ENCODE data around the gene GMPPA.

GMPPA gene

DNA sequence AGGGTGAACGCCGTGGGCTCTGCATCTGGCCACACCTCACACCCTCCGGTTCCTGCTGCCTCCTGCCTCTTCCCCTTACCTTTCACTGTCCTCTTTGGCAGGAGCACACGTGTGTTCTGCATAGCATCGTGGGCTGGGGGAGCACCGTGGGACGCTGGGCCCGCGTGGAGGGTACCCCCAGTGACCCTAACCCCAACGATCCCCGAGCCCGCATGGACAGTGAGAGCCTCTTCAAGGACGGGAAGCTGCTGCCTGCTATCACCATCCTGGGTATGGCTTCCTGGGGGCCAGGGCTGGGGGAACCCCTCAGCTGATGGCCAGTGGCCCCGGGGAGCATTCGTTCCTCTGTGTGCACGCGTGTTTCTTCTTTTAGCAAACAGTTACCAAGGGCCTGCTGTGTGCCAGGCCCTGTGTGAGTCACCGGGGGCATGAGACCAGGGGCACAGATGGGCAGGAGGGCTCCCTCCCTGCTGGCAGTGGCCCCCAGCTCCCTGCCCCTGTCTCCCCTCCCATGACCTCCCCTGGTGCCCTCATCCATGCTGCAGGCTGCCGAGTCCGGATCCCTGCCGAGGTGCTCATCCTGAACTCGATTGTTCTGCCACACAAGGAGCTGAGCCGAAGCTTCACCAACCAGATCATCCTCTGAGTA, 7.6 kb downstream of the GMPPA start:
- no peak for DNase-seq (ENCODE audit: low read depth in 2 of 2)

DNA sequence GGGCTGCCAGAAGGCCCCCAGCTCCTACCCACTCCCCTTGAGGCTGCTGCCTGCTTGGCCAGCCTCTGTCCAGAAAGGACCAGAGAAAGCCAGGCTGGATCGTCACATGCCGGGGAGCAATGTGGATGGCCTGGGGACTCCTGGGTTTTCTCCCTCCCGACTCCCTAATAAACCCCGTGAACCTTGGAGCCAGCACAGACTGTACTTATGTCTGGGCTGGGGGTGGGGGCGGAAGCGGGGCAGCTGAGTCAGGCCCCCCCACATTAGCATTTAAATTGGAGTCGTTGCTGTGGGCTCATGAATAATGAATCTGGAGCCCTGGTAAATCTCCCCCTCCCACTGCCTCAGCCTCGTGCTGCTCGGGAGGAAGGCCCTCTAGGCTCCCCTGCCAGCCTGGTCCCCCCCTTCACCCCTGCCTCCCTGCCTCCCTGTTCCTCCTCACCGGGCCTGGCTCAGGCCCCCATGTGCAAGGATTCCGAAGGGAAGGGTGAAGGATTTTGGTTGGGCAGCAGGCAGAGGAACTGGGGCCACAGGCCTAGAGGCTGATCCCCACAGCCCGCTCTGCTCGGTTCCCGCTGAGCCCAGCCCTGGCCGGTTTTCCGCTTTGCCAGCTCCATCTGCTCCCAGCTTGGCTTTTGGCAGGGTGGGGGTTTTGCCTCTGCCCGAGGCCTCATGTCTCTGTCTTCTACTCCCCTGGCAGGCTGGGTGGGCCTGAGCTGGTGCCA, 8.3 kb downstream of the GMPPA start:
- no peak for DNase-seq (ENCODE audit: low read depth in 2 of 2)

DNA sequence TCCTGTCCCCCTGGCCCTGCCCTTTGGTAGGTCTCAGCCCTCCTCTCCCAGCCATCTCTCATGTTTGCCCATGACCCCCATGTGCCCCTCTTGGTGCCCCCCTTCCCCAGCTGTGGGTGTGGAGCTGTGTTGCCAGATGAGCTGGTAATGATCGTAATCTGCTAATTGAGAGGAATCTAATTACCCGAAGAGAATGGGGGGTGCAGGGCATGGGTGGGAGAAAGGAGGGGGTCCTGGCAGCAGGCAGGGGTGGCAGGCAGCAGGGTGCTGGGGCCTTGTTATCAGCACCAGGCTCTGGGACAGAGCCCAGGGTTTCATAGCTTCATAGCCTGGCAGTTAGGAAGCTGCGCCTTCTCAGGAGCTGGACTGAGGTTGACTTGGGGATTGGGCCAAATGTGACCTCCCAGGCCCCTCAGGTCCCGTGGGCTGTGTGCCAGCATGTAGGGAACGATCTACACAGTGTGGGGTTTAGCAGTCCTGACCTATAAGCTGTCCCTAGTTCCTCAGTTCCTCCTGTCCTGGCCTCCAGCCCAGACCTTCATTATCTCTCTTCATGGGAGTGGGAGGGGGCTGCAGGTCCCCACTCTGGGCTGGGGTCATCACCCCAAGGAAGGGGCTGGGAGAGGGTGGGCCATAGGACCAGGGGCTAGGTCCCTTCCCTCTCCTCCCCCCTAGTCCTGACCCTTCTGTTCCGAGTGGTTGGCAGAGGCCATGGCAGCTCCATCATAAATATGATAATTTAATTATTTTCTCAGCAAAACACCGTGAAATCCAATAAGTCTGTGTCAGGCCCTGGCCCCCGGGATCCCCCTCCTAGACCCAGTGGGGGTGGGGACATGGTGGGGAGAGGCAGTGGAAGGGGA, 9.1 kb downstream of the GMPPA start:
- DNase-seq (ENCODE audit: low read depth in 2 of 2), result no peak

DNA sequence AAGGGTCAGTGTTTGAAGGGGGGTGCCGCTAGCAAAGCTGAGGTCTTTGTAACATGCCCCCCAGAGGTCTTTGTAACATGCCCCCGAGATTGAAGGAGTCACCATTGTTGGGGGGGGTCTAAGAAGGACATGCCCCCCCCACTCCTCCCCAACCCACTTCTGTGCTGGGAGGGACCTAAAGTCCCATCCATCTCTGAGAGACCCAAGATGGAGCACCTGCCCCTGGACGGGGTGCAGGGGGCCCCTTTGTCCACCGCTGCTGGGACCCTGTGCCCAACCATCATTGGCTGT, 9.7 kb downstream of the GMPPA start:
- DNase-seq (ENCODE audit: low read depth in 2 of 2), result no peak

DNA sequence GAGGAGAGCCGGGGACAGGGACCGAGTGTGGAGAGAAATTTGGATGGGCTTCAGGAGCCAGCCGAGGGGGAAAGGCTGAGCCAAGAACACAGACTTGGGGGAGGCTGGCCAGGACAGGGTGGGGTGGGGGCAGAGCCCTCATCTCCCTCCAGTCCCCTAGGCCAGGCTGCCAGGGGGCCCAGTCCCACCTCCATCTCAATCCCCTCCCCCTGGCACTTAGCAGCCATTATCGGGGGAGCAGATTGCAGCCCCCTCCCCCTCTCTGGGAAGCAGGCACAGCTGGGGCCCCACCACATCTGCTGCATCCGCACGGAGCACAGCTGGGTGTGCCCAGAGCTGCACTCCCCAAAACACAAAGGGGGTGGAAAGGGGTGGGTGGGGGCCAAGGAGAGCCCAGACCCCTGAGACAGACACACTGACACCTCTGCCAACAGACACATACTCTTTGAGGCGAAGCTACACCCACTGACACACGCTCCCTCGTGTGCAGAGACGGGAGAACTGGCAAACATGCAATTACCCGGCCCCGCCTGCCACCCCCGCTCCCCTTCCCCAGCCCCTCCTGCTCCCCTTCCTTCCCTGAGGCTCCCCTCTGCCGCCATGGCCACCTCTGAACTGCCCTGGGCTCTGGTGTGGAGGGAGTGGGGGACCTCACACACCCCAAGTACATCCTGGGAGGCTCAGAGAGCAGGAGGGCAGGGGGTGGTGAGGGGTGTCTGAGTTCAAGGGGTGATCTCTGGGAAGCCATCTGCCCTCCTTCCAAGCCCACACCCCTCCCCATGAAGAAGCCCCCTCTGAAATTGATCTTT, 10.5 kb downstream of the GMPPA start:
- no peak for DNase-seq (ENCODE audit: low read depth in 2 of 2)

DNA sequence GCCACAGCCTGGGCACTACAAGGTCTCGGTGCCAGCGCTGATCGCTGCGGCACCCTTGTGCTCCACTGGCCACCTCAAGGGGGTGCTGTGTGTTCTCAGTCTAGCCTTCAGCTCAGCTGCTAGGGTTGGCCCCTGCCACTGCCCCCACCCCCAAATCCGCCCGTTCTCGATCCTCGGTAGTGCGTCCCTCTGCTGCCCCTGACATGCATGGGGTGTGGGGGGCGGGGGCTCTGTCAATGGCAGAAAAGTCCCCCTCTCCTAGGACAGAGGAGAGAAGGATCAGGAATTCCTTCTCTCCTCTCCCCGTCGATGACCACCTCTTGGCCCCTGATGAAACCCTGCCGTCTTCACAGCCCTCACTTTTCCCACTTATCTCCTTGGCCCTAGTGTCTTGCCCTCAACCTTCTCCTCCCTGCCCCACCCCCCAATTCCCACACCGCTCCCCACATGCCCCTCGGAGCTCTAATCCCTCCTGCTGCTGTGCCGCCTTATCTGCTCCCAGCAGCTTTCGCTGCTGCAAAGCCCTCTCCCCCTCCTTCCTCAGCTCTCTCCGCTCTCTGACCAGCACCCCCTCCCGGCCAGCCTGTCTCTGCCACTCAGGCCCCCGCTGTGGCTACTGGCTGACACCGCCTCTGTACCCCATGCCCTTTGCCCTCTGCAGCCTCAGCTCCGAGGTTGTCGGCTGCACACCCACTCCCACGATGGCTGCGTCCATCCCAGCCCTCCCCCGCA, 11.3 kb downstream of the GMPPA start:
- DNase-seq (ENCODE audit: low read depth in 2 of 2), result peak; percentile 32 to 37

DNA sequence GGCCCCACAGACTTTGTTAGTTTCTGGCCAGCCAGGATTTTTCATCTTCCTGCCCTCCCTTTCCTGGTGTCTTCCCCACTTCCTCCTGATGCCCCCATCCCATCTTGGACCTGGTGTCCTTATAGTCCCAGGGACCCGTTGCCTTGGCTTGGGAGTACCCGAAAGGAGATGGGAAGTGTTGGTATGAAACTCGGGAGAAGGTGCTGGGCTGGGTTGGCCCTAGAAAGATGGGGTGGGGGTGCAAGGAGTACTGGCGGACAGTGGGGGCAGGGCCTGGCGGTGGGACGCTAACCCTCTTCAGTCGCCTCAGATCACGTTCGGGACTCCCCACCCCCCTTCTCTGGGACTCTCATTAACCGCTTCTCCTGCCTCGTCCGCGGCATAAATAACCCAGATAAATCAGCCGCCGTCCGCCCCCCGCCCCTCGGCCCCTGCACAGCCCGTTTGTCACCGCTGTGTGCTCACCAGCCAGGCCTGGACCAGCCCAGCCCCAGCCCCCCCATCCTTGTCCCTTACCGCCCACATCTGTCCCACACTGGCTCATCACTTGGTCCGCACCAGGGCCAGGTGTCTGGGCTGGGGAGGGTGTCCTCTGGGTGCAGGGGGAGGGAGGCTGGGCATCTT, 11.9 kb downstream of the GMPPA start:
- DNase-seq (ENCODE audit: low read depth in 2 of 2), result no peak

DNA sequence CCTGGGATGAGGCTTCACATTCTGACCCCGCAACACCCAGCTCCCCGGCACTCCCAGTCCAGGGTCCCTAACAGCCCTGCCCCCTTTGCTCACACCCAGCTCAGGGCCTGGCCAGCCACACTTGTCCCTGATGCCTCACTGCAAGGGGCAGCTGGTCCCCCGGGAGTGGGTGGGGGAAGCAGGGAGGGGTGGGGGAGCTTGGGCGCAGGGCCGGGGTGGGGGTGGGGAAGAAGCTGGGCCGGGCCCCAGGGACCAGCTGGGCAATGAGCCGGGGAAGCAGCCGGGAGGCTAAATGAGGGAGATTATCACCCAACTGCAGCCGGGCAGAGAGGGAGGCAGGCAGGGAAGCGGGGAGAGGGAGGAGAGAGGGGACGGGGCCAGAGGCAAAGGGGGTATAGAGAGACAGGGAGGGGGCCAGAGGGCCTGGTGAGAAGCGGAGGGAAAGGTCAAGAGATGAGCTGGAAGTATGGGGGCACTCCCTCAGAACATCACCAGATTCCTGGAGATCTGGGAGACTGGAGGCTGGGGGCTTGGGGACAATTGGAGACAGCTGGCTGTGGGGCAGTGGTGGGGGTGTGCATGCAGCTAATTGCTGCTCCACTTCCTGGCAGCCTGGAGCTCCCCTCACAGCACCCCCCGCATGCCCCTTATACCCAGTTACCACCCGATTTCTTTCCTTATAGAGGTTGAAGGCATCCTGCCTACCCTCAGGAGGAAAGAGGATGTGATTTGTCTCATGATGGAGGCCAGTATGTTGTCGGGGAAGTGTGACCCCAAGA, 13.0 kb downstream of the GMPPA start:
- no peak for DNase-seq (ENCODE audit: low read depth in 2 of 2)

DNA sequence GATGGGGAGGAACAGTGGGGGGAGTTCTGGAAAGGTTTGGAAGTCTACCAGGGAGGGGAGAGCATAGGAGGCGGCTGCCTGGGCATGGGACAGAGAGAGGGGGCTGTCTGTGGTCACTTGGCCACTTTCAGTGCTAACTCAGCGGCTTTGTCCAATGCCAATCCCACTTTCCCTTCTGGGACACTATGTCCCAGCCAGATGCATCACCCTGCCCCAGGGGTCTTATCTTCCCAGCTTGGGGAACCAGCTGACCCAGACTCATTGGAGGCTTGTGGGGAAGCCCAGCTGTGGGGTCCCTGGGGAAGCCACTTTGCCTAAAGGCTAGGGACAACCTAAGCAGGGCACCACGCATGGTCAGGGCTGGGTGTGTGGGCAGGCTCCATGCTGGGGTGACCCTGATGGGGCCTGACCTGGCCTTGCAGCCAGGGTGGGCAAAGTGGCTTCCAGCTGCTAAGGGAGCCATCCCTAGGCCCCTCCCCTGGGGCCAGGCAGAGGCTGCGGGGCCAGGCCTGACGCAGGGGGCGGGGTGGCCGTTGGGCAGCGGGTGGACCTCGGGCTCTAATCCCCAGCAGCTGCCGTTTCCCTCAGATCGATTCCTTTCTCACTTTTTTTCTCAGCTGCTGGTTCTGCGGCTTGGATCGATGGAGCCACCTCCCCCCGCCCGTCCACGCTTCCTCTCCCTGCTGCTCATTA, 14.0 kb downstream of the GMPPA start:
- no peak for DNase-seq (ENCODE audit: low read depth in 2 of 2)

DNA sequence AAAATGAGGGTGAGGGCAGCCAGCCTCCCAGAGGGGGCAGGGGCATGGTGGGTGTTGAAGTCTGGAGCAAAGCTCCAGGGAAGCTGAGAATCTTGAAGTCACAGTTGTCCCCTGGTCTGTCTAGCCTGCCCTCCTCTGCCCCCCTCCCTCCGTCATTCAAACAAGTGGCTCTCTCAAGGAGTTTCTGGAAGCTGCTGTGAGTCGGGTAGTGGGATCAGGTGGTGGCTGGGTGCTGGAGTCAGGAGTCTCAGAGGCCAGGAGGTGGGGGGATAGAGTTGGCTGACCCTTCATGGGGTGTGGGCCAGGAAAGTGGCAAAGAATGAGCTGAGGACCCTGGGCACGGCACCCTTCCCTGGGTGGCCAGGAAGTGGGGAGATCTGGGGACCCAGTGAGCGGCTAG, 15.1 kb downstream of the GMPPA start:
- DNase-seq (ENCODE audit: low read depth in 2 of 2), result no peak

DNA sequence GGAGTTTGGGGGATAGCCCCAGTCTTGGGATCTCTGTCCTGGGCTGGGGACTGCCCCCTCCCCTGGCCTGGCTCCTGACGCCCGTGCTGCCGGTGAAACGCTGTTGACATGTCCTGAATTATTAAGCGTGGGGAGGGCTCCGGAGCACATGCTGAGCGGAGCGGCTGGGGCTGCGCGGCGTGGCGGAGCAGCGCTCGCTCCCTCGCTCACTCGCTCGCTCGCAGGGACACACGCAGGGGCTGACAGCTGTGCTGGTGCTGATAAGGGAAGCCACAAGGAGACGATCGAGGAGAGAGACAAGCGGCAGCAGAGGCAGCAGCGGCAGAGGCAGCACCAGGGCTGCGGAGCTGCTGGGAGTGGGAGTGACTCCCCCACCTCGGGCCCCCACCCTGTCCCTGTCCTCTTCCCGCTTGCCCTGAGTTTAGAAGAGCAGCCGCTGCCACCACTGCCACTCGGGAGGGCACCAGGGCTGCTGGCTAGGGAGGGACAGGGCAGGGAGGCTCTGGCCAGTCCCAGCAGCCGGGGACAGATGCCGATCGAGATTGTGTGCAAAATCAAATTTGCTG, 15.6 kb downstream of the GMPPA start, which contains the start of gene ASIC4:
Gene ASIC4 (plus strand): TSS at position 287 of the 566 bp plus-strand sequence. CDS start 243 bp downstream, at position 530.
- no peak for DNase-seq (ENCODE audit: low read depth in 2 of 2)

DNA sequence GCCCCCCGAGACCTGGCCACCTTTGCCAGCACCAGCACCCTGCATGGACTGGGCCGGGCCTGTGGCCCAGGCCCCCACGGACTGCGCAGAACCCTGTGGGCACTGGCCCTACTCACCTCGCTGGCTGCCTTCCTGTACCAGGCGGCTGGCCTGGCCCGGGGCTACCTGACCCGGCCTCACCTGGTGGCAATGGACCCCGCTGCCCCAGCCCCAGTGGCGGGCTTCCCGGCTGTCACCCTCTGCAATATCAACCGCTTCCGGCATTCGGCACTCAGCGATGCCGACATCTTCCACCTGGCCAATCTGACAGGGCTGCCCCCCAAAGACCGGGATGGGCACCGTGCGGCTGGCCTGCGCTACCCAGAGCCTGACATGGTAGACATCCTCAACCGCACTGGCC, 16.1 kb downstream of the GMPPA start:
- DNase-seq (ENCODE audit: low read depth in 2 of 2), result no peak

DNA sequence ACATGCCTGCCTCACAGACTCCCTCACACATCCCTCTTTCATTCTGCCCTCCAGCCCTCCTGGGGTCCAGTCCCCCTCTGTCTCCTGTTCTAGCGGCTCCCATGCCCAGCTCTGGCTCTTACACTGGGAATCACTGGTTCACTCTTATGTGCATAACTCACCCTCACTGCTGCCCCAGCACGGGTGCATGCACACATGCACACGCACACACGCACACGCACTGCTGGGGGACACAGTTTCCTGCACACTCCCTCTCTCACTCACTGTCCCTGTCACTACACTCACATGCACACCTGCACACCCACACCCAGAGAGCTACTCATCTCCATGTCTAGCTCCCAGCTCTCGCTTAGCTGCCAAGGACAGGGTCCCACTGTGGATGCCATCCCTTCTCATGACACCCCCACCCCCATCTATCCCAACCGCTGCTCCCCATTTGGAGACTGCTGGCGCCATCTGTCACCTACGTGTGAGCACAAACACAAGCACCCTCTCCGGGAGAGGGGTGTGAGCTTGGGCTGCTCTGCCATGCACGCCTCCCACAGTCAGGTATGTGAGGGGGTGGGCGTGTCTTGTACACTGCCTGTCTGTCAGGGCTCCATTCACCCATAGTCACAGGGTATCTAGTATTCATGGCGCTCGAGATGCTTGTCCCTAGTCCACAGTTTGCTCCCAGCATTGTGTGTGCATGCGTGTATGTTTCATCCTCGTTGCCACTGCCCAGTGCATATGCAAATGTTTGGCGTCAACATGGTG, 17.4 kb downstream of the GMPPA start:
- DNase-seq (ENCODE audit: low read depth in 2 of 2), result no peak

DNA sequence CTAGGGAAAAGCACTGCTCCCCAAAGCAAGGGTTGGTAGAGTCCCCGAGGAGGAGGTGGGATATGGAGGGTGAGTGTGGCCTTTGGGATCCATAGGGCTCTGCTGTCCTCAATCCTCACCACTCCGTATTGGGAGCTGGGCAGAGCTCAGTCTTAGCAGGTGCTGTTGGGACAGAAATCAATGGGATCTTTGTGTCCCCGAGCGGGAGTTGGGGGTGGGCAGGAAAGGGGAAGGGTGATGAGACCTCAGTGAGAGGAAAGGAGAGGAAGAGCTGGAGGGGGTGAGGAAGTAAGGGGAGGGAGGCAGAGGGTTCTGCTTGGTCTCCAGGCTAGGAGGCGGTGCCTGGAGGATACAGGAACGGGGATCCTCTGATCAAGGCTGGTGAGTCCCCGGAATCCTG, 18.2 kb downstream of the GMPPA start:
- no peak for DNase-seq (ENCODE audit: low read depth in 2 of 2)

DNA sequence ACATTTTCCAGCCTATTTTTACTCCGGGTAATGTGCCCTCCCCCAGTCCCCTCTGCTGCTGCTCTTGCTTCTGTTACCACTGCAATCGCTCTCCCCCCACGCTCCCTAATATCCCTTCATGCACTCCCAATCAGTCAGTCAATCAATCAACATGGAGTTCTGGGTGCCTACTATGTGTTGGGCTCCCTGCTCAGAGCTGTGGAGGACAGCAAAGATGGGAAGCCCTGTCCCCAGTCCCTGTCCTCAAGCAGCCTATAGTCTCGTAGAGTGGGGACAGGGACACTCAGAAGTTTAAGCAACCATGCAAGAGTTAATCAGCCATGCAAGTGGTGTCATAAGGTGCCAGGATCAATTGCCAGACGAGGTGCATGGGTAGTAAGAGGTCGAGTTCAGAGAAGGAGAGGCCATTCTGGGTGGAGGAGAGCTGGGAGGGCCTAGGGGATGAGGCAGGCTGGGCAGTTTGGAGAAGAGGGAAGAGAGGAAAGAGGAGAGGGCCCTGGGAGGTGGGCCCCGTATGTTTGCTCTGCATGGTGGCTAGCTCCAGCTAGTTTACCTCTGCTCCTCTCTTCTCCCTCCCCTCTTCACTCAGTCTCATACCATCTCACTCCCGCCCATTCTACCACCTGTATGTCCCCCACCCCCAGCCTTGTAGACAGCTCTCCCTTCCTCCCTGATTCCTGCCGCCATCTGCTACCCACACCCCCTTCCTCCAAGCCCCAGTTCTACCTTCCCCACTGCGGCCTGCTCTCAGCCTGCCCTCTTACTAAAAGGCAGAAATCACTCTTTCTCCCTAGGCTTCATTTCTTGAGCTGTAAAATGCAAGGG, 19.5 kb downstream of the GMPPA start:
- no peak for DNase-seq (ENCODE audit: low read depth in 2 of 2)

DNA sequence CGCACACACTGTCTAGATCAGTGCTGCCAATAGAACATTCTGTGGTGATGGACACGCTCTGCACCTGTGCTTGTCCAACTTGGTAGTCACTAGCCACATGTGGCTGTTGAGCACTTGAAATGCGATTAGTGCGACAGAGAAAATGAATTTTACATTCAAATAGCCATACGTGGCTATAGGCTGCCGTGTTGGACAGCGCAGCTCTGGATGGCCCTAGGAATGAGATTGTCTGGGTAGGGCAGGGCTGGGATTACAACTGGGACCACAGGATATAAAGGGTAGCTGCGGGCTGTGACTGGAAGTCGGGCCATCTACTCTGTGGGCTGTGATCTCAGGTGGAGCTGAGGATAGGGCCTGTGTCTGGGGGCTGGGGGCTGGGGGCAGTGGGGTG, 20.8 kb downstream of the GMPPA start:
- no peak for DNase-seq (ENCODE audit: low read depth in 2 of 2)

DNA sequence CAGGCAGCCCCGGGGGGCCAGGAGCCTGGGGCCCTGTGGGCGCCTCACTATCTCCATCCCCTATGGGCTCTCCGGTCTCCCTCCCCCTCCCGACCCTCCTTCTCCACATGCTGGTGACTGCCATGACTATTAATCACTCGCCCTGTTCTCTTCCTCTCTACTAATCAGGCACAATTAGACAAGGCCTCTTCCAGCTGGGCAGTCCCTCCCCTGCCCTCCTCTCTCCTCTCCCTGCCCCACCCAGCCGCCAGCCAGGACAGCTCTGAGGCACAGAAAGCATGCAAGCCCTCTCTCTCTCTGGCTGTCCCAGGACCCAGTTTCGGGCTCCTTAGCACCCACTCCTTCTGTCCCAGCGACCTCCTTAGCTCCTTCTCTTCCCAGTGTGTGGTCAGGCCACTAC, 21.4 kb downstream of the GMPPA start:
- DNase-seq (ENCODE audit: low read depth in 2 of 2), result no peak

All from activated CD4-positive, alpha-beta T cell treated with anti-CD3 and anti-CD28 coated beads for 24 hours (primary cell).